Choroid plexus epithelial cell (primary cell): Measurements from ENCODE around the gene DEFB113.

ENCODE experiments used
- DNase-seq: peaks from one replicate; pipeline ENCODE4 v3.0.0-alpha.2; 2010; ENCODE audit warnings: low read depth
- H3K4me3 ChIP-seq: 2 replicates; pipeline ENCODE4 v1.5.1; 2011; ENCODE audit warnings: low read depth, mild to moderate bottlenecking, control low read depth, low read length, moderate library complexity
- CTCF ChIP-seq: conservative IDR thresholded peaks from 2 replicates; pipeline ENCODE4 v1.5.1; 2011; ENCODE audit warnings: low read depth, mild to moderate bottlenecking, control low read depth, inconsistent platforms, low read length, moderate library complexity

DEFB113 gene

GRCh38 chr6:49919935-49920644, 49.3 kb downstream of the DEFB113 start:
- H3K4me3 ChIP-seq = no peak overlapping the region
- no peak for TF ChIP-seq CTCF
- DNase-seq = no peak

GRCh38 chr6:49919261-49919660, 50.2 kb downstream of the DEFB113 start:
- DNase-seq = no peak
- no peak for TF ChIP-seq CTCF
- no peak overlapping the region for H3K4me3 ChIP-seq

GRCh38 chr6:49918787-49919186, 50.6 kb downstream of the DEFB113 start:
- H3K4me3 ChIP-seq = no peak overlapping the region
- TF ChIP-seq CTCF = no peak
- DNase-seq = no peak
